ES-I3 (cell line): ENCODE measurements around the gene SEC14L5.
A peak's percentile ranks its signal among the peaks of the same experiment; 100 is the strongest.

ENCODE experiments used
- H3K36me3 ChIP-seq: 2 replicates; pipeline ENCODE4 v1.6.1; 2013; ENCODE audit warnings: mild to moderate bottlenecking, low read length, control low read depth, moderate library complexity; ENCODE audit not compliant: insufficient read depth
- H3K4me1 ChIP-seq: 2 replicates; pipeline ENCODE4 v1.6.1; 2013; ENCODE audit warnings: mild to moderate bottlenecking, control low read depth, low read length; ENCODE audit not compliant: insufficient read depth
- H3K9ac ChIP-seq: 2 replicates; pipeline ENCODE4 v1.6.1; 2013; ENCODE audit warnings: low read depth, mild to moderate bottlenecking, low read length, moderate library complexity
- H3K9me3 ChIP-seq: 2 replicates; pipeline ENCODE4 v1.6.1; 2013; ENCODE audit warnings: mild to moderate bottlenecking, low read length, moderate library complexity; ENCODE audit not compliant: control insufficient read depth, insufficient read depth

SEC14L5 gene

GRCh38 chr16:4979736-4980660, 21.9 kb downstream of the SEC14L5 start:
- H3K36me3 ChIP-seq, result no peaks in the 10 kb centered on the region
- H3K9ac ChIP-seq, result no peak overlapping the region
- no peaks in the 10 kb centered on the region for H3K9me3 ChIP-seq
- H3K4me1 ChIP-seq, result no peaks in the 10 kb centered on the region

- H3K4me1 ChIP-seq, result no peaks in the 10 kb centered on the region
- H3K36me3 ChIP-seq, result no peaks in the 10 kb centered on the region
- no peaks in the 10 kb centered on the region for H3K9me3 ChIP-seq
- no peak overlapping the region for H3K9ac ChIP-seq
These were observed 22.6 kb downstream of the SEC14L5 start for GRCh38 chr16:4980691-4981090.

DNA sequence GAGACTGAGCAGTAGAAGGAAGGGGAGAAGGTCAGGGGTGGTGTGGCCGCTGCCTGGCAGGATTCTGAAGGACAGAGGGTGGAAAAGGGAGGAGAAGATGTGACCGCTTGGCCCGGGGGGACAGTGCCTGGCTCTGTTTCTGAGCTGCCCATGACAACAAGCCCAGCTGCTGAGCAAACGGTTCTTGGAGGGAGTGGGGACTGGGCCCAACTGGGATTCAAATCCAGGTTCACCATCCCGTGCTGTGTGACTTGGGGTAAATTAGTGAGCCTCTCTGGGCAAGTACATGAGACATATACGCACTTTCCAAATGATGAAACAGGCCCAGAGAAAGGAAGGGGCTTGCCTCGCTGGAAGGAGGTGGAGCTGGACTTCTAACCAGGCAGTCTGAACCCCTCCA, 23.3 kb downstream of the SEC14L5 start:
- H3K4me1 ChIP-seq, result no peaks in the 10 kb centered on the region
- no peak overlapping the region for H3K9ac ChIP-seq
- H3K36me3 ChIP-seq, result no peaks in the 10 kb centered on the region
- no peaks in the 10 kb centered on the region for H3K9me3 ChIP-seq

GRCh38 chr16:4982056-4982867, 24.1 kb downstream of the SEC14L5 start:
- H3K36me3 ChIP-seq, result no peaks in the 10 kb centered on the region
- no peaks in the 10 kb centered on the region for H3K9me3 ChIP-seq
- H3K4me1 ChIP-seq, result no peaks in the 10 kb centered on the region
- H3K9ac ChIP-seq, result no peak overlapping the region

GRCh38 chr16:4984174-4984990, 26.3 kb downstream of the SEC14L5 start:
- Histone ChIP-seq H3K4me1 (no peaks in the 10 kb centered on the region), H3K9ac (no peak overlapping the region), H3K36me3 (no peaks in the 10 kb centered on the region), H3K9me3 (no peaks in the 10 kb centered on the region)

- H3K4me1 ChIP-seq, result no peaks in the 10 kb centered on the region
- H3K36me3 ChIP-seq, result no peaks in the 10 kb centered on the region
- no peaks in the 10 kb centered on the region for H3K9me3 ChIP-seq
- H3K9ac ChIP-seq, result peak overlapping the region; percentile 43
These were observed 29.1 kb downstream of the SEC14L5 start for GRCh38 chr16:4987250-4987579.

DNA sequence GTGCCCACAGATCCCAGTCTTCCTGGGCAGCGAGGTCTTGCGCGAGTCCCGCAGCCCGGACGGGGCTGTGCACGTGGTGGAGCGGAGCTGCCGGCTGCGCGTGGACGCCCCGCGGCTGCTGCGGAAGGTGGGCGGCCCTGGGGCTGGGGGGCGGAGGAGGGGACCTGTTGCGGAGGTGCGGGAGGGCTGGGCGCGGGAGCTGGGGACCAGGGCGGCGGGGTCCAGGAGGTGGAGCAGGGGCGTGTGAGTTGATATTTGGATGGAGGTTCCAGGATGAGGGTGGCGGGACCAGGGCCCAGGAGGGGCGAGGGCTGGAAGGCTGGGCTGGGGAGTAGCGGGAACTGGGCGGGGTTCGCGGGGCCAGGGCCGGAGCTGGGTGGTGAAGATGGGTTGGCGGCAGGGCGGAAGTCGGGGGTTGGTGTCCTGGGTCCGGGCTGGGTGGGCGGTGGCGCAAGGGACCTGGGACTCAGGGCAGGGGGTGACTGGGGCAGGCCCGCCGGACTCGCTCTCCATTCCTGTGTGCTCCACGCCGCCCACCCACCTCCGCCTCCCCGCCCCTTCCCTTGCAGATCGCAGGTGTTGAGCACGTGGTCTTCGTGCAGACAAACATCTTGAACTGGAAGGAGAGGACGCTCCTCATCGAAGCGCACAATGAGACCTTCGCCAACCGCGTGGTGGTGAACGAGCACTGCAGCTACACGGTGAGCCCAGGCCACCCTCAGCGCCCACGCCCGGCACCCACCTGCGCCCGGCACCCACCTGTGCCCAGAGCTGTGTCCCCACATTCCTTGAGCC, 29.6 kb downstream of the SEC14L5 start:
- Histone ChIP-seq H3K9ac (peak overlapping the region; percentile 43), H3K9me3 (no peaks in the 10 kb centered on the region), H3K36me3 (no peaks in the 10 kb centered on the region), H3K4me1 (no peaks in the 10 kb centered on the region)

DNA sequence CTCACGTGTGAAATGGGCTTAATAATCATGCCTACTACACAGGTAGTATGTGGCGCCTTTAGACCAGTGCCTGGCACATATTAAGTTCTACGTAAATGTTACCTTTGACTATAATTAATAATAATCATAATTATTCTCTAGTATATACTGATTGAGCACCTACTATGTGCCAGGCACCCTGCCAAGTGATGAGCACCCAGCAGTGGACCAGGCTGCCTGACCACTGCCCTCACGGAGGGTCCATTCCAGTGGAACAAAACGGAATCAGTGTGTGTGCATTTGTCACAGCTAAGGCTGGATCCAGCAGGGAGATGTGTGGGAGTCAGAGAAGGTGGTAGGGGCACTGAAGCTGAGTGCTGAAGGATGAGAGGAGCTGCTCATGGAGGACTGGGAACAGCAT, 30.5 kb downstream of the SEC14L5 start:
- Histone ChIP-seq H3K4me1 (no peaks in the 10 kb centered on the region), H3K9ac (no peak overlapping the region)

DNA sequence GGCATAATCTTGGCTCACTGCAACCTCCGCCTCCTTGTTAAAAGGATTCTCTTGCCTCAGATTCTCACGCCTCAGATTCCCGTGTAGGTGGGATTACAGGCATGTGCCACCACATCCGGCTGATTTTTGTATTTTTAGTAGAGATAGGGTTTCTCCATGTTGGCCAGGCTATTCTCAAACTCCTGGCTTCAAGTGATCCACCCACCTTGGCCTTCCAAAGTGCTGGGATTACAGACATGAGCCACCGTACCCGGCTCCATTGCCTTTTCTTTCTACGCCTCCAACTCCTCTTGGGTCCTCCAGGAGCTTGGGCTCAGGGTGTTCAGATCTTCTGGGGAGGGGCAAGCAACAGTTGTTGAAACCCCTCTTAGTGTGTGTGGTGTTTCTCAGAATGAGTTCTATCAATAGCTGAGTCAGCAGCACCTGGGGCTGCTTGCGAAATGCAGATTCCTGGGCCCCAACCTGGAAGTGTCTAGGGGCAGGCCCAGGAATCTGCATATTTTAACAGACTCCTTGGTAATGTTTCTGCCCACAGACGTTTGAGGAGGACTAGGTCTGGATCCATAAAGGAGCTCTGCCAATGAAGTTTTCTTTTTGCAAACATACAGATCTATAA, 31.4 kb downstream of the SEC14L5 start:
- H3K9ac ChIP-seq, result no peak overlapping the region
- H3K36me3 ChIP-seq, result no peaks in the 10 kb centered on the region
- H3K4me1 ChIP-seq, result no peaks in the 10 kb centered on the region
- no peaks in the 10 kb centered on the region for H3K9me3 ChIP-seq

More for the DNA sequence above, 30.5 kb downstream of the SEC14L5 start:
- Histone ChIP-seq H3K9me3 (no peaks in the 10 kb centered on the region), H3K36me3 (no peaks in the 10 kb centered on the region)

DNA sequence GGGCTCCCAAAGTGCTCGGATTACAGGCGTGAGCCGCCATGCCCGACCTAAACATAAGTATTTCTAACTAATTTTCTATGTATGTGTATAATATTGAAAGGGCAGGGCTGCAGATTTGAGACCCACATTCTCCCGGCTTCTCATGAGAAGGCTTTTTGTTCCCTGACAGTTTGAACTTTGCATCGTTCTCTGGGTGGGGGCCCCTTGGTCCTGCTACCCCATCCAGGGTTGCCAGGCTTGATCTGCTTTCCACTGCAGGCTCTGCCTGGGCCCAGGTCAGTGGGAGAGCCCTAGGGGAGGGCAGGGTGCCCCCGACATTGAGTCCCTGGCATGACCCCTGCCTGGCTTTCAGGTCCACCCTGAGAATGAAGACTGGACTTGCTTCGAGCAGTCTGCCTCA, 32.3 kb downstream of the SEC14L5 start:
- H3K4me1 ChIP-seq, result no peaks in the 10 kb centered on the region
- no peaks in the 10 kb centered on the region for H3K36me3 ChIP-seq
- H3K9me3 ChIP-seq, result no peaks in the 10 kb centered on the region
- H3K9ac ChIP-seq, result no peak overlapping the region

GRCh38 chr16:4991754-4992153, 33.6 kb downstream of the SEC14L5 start:
- Histone ChIP-seq H3K9ac (no peak overlapping the region), H3K4me1 (no peaks in the 10 kb centered on the region), H3K36me3 (no peaks in the 10 kb centered on the region), H3K9me3 (no peaks in the 10 kb centered on the region)

- Histone ChIP-seq H3K9me3 (no peaks in the 10 kb centered on the region), H3K4me1 (no peaks in the 10 kb centered on the region), H3K36me3 (no peaks in the 10 kb centered on the region), H3K9ac (no peak overlapping the region)
These were observed 36.7 kb downstream of the SEC14L5 start for GRCh38 chr16:4994719-4995434.

GRCh38 chr16:5000573-5001001, 42.5 kb downstream of the SEC14L5 start:
- no peaks in the 10 kb centered on the region for H3K4me1 ChIP-seq
- H3K9ac ChIP-seq, result no peak overlapping the region
- H3K36me3 ChIP-seq, result no peaks in the 10 kb centered on the region
- no peaks in the 10 kb centered on the region for H3K9me3 ChIP-seq
